Measurements from ENCODE around the gene NAV2. TPM values are rescaled to one million over a fixed set of nuclear protein-coding genes. Genes with fewer than 3 reads are reported as not detected.

The NAV2 gene
- polyA plus RNA-seq, 3 donors: not detected

DNA sequence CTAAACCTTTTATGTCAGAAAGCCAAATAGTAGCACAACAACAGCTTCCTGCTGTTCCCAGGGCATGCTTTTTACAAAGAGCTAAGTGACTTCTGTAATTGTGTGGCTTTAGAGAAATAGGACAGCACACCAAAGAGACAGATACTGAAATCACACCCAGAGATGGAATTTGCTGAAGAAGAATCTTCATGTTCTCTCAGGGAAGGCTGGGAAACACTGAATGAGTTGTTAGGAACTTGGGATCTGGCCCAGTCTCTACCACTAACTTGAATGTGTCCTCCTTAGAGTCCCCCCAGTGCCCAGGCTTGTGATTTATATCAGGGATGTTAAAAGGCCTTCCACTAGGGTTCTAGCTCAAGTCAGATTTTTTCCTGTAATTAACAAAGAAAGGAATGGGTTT is 272.5 kb downstream of the NAV2 start:
- Histone ChIP-seq H3K79me2 (ENCODE audit: insufficient read depth, low read length) (no peaks in the 10 kb centered on the region), H3K9ac (ENCODE audit: insufficient read depth, low read length, poor library complexity, severe bottlenecking) (no peak overlapping the region), H3K27me3 (ENCODE audit: control insufficient read depth in 2 of 2, insufficient read depth in 2 of 2, low read length in 2 of 2) (no peaks in the 10 kb centered on the region), H3K27ac (ENCODE audit: low read depth in 1 of 2, low read length in 2 of 2) (no peak overlapping the region), H3K36me3 (replicated peaks in 1 of 2; ENCODE audit: control insufficient read depth in 1 of 2, insufficient read depth in 2 of 2, low read length in 2 of 2) (no peaks in the 10 kb centered on the region), H3K9me3 (replicated peaks in 1 of 2; ENCODE audit: control insufficient read depth in 1 of 2, insufficient read depth in 1 of 2, low read length in 2 of 2) (no peaks in the 10 kb centered on the region), H2AFZ (ENCODE audit: insufficient read depth, low read depth, low read length, poor library complexity, severe bottlenecking) (no peak overlapping the region), H3K4me2 (replicated peaks; ENCODE audit: extremely low read depth, low read length, poor library complexity, severe bottlenecking) (no peak overlapping the region), H3K4me1 (ENCODE audit: control insufficient read depth in 1 of 2, insufficient read depth in 2 of 2, low read length in 2 of 2) (no peaks in the 10 kb centered on the region), H3K4me3 (replicated peaks in 1 of 3; ENCODE audit: low read depth in 2 of 3, low read length in 3 of 3) (no peak overlapping the region), H4K20me1 (ENCODE audit: insufficient read depth, low read length) (no peaks in the 10 kb centered on the region)
- Mint-ChIP-seq H3K9me3 (no peaks in the 10 kb centered on the region), H3K27ac (no peak overlapping the region), H3K4me1 (no peaks in the 10 kb centered on the region), H3K27me3 (ENCODE audit: low read depth in 3 of 3) (peaks cover 0 to 1% (median 0%) of the 10 kb centered on the region in 3 donors), H3K36me3 (no peaks in the 10 kb centered on the region), H3K4me3 (no peak overlapping the region)
- no peak for DNase-seq
- intact Hi-C loops (cut with micrococcal nuclease): no loop called here
- TF ChIP-seq, protein P1, sequence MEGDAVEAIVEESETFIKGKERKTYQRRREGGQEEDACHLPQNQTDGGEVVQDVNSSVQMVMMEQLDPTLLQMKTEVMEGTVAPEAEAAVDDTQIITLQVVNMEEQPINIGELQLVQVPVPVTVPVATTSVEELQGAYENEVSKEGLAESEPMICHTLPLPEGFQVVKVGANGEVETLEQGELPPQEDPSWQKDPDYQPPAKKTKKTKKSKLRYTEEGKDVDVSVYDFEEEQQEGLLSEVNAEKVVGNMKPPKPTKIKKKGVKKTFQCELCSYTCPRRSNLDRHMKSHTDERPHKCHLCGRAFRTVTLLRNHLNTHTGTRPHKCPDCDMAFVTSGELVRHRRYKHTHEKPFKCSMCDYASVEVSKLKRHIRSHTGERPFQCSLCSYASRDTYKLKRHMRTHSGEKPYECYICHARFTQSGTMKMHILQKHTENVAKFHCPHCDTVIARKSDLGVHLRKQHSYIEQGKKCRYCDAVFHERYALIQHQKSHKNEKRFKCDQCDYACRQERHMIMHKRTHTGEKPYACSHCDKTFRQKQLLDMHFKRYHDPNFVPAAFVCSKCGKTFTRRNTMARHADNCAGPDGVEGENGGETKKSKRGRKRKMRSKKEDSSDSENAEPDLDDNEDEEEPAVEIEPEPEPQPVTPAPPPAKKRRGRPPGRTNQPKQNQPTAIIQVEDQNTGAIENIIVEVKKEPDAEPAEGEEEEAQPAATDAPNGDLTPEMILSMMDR (IDR thresholded peaks at IDR 0.05): no peak

DNA sequence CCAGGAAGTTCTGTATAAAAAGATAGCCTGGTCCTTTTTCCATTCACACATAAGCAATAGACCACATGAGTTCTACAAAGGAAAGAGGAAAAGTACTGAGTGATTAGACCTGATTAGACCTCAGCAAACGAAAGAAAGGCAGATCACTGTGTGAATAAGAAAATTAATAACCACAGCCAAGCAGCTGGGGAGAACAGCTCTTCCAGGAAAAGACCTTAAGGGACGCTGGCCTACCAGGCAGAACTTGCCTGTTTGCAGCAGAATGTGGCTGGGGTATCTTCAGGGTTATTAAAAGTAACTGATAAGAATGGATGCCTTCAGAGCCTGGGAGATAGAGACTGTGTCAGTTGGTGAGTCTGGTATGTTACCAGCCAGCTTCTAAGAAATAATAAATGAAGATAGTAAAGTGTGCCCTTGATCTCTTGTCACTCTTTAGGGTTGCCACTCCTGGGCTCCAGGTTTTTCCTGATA is 274.7 kb downstream of the NAV2 start:
- no peaks in the 10 kb centered on the region for H3K9me3 ChIP-seq (replicated peaks in 1 of 2; ENCODE audit: control insufficient read depth in 1 of 2, insufficient read depth in 1 of 2, low read length in 2 of 2)
- H3K4me3 ChIP-seq (replicated peaks in 1 of 3; ENCODE audit: low read depth in 2 of 3, low read length in 3 of 3): no peak overlapping the region
- H4K20me1 ChIP-seq (ENCODE audit: insufficient read depth, low read length): no peaks in the 10 kb centered on the region
- H2AFZ ChIP-seq (ENCODE audit: insufficient read depth, low read depth, low read length, poor library complexity, severe bottlenecking): no peak overlapping the region
- H3K27me3 ChIP-seq (ENCODE audit: control insufficient read depth in 2 of 2, insufficient read depth in 2 of 2, low read length in 2 of 2): no peaks in the 10 kb centered on the region
- no peak overlapping the region for H3K9ac ChIP-seq (ENCODE audit: insufficient read depth, low read length, poor library complexity, severe bottlenecking)
- H3K4me1 Mint-ChIP-seq: no peaks in the 10 kb centered on the region
- no peak for DNase-seq
- no peak overlapping the region for H3K27ac Mint-ChIP-seq
- H3K4me3 Mint-ChIP-seq: no peak overlapping the region
- no peaks in the 10 kb centered on the region for H3K36me3 Mint-ChIP-seq
- H3K27ac ChIP-seq (ENCODE audit: low read depth in 1 of 2, low read length in 2 of 2): no peak overlapping the region
- intact Hi-C loops (cut with micrococcal nuclease): no loop called here
- H3K4me2 ChIP-seq (replicated peaks; ENCODE audit: extremely low read depth, low read length, poor library complexity, severe bottlenecking): no peak overlapping the region
- H3K27me3 Mint-ChIP-seq (ENCODE audit: low read depth in 3 of 3): peaks cover 0 to 1% (median 0%) of the 10 kb centered on the region in 3 donors
- no peaks in the 10 kb centered on the region for H3K79me2 ChIP-seq (ENCODE audit: insufficient read depth, low read length)
- no peaks in the 10 kb centered on the region for H3K9me3 Mint-ChIP-seq
- 17% methylated on average over 1 of the region's 2 CpGs for WGBS (ENCODE audit: insufficient coverage)
- no peaks in the 10 kb centered on the region for H3K4me1 ChIP-seq (ENCODE audit: control insufficient read depth in 1 of 2, insufficient read depth in 2 of 2, low read length in 2 of 2)
- no peaks in the 10 kb centered on the region for H3K36me3 ChIP-seq (replicated peaks in 1 of 2; ENCODE audit: control insufficient read depth in 1 of 2, insufficient read depth in 2 of 2, low read length in 2 of 2)
- TF ChIP-seq, protein P1 (IDR thresholded peaks at IDR 0.05): no peak

All from CD14-positive monocyte (primary cell).